GM12865 (cell line): Measurements from ENCODE around the gene SLC18A2.

ENCODE experiments used
- DNase-seq: peaks from one replicate; pipeline ENCODE4 v3.0.0; 2010; ENCODE audit warnings: low read depth
- H3K4me3 ChIP-seq: 2 replicates; pipeline ENCODE4 v1.5.1; 2011; ENCODE audit warnings: mild to moderate bottlenecking, low read depth, low read length, control low read depth
- CTCF ChIP-seq: IDR thresholded peaks from 2 replicates; pipeline ENCODE4 v1.5.1; 2011; ENCODE audit warnings: low read length, control low read depth, low read depth, inconsistent platforms; ENCODE audit not compliant: insufficient read depth; ENCODE audit errors: missing control alignments

Gene SLC18A2

DNA sequence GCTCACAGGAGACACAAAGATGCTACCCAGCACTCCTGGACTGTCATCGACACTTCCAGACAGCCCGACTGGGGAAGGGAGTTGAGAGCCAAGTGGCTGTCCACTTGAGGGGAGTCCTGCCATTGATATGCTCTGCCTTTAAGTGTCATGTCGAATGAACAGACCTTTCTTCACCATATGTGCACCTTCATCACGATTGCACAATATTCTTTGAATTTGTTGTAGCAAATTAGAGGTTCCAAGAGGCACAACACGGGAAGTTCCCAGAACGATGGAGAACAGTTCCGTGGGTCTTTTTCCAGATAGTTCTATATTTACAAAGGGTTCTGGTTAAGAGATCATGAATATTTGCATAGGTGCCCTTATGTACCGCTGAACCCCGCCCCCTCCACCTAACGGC, 16.0 kb downstream of the SLC18A2 start:
- TF ChIP-seq CTCF: no peak
- DNase-seq: no peak
- no peak overlapping the region for H3K4me3 ChIP-seq

- no peak for DNase-seq
- no peak overlapping the region for H3K4me3 ChIP-seq
- no peak for TF ChIP-seq CTCF
Measured at GRCh38 chr10:117257721-117258120, 16.8 kb downstream of the SLC18A2 start.

- H3K4me3 ChIP-seq: no peak overlapping the region
- no peak for DNase-seq
- TF ChIP-seq CTCF: no peak
Measured at GRCh38 chr10:117259279-117259678, 18.4 kb downstream of the SLC18A2 start.

DNA sequence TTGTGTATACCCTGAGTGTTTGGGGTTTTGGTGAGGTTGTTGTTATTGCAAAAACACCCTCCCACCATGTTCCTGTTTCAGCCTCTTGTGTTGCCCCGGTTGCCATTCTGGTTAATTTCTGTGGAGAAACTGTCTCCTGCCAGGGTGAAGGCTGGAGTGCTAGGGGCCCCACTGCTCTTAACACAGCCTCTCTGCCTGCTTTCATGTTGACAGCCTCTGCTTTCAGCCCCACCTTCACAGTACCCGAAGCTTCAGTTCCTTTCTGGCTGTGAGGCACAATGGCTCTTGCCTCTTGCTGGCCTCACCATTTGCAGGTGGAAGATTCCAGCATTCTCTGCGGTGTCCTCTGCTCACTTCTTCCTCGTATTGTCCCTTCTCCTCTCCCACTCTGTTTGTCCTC, 19.2 kb downstream of the SLC18A2 start:
- TF ChIP-seq CTCF: no peak
- peak; percentile 5 for DNase-seq
- no peak overlapping the region for H3K4me3 ChIP-seq

DNA sequence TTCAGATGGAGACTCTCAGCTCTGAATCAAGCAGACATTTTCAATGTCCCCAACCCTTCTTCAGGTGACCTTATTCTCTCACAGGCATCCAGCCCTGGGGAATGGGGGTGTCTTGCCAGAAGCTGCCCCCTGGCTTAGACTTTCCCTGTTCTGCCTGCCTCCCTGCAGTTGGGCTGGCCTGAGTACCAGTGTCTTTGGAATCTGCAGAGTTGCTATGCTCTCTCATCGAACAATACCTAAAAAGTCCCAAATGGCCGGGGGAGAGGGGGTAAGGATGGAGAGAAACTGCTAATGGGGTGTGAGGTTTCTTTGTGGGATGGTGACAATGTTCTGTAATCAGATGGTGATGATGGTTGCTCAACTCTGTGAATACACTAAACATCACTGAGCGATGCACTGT, 20.6 kb downstream of the SLC18A2 start:
- no peak for TF ChIP-seq CTCF
- no peak for DNase-seq
- H3K4me3 ChIP-seq: no peak overlapping the region

DNA sequence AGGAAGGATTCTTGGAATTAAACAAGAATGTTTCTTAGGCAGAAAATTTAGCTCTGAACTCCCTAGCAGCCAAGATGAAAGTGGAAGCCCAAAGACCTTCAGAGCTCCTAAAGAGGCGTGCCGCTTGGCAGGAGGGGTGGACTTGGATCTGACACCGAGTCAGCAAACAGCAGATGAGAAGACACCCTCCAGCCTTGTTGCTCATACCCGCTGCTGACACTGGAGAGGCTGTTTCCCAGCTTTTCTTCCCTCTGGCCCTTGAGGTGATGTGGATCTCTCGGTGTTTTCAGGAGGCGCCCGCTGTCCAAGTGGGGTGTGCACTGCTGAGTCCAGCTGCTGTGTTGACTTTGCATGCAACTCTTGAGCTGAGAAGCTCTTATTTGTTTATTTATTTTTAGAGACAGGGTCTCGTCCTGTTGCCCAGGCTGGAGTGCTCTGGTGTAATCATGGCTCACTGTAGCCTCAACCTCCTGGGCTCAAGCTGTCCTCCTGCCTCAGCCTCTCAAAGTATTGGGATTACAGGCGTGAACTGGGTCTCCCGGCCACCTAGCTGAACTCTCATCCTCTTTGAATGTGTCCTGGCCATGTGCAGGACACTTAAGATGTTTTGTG, 21.5 kb downstream of the SLC18A2 start:
- TF ChIP-seq CTCF: no peak
- no peak overlapping the region for H3K4me3 ChIP-seq
- no peak for DNase-seq

- TF ChIP-seq CTCF: no peak
- H3K4me3 ChIP-seq: no peak overlapping the region
- no peak for DNase-seq
Measured at GRCh38 chr10:117262903-117263293, 22.0 kb downstream of the SLC18A2 start.
